ENCODE results near the gene ITGAD.

The ITGAD gene

DNA sequence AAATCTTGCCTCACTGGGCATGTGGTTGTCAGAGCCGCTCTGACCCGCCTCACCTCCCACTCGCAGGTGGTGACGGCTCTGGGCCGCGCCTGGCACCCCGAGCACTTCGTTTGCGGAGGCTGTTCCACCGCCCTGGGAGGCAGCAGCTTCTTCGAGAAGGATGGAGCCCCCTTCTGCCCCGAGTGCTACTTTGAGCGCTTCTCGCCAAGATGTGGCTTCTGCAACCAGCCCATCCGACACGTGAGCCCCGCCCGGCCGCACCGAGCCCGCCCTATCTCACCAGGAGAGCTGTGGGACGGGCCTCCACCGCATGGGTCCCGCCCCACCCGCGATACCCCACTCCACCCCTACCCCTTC lies 82.8 kb downstream of the ITGAD start:
- no peak for DNase-seq (ENCODE audit: low read depth)

Measured in ELR (cell line).